ENCODE data around the gene NUDT4. TPM values are rescaled to one million over a fixed set of nuclear protein-coding genes. Genes with fewer than 3 reads are reported as not detected.
A peak's percentile ranks its signal among the peaks of the same experiment; 100 is the strongest.

Gene NUDT4
- total and polyA plus RNA-seq, 10 of the 15 experiments (the other 5 are each of a cell fraction or from before 2014, with no cell fraction given), result 26.6 to 91.6 (median 63.1) TPM

GRCh38 chr12:93377252-93378195, at the start of gene NUDT4 (continued):
- TF ChIP-seq ELK1 (IDR thresholded peaks at IDR 0.05; ENCODE audit: low read depth, low read length) (no peak), SRF (IDR thresholded peaks at IDR 0.05; ENCODE audit: low read depth in 2 of 2, low read length in 2 of 2) (no peak), FOXK2 (IDR thresholded peaks at IDR 0.05) (no peak), NFXL1 (IDR thresholded peaks at IDR 0.05; ENCODE audit: borderline replicate concordance) (no peak), NR2F1 (conservative IDR thresholded peaks at IDR 0.05) (no peak), EGR1 (IDR thresholded peaks at IDR 0.05; ENCODE audit: borderline replicate concordance in 1 of 2, low read depth in 2 of 2, low read length in 2 of 2) (peak in 1 of 2 experiments; percentile 85; a peak in 2 of 3 replicates), CEBPB (IDR thresholded peaks at IDR 0.05; ENCODE audit: borderline replicate concordance in 1 of 2, low read depth in 2 of 2, low read length in 2 of 2) (no peak), BRCA1 (IDR thresholded peaks at IDR 0.05; ENCODE audit: low read depth, low read length) (no peak), HDAC6 (IDR thresholded peaks at IDR 0.05; ENCODE audit: unreplicated experiment) (no peak), CHD2 (IDR thresholded peaks at IDR 0.05; ENCODE audit: borderline replicate concordance, low read depth, low read length) (no peak), PBX3 (IDR thresholded peaks at IDR 0.05; ENCODE audit: insufficient replicate concordance, low read depth, low read length) (no peak), SMAD5 (IDR thresholded peaks at IDR 0.05; ENCODE audit: low read depth) (peak; percentile 66; the same call in 1 of the 2 replicates), TCF3 (IDR thresholded peaks at IDR 0.05; ENCODE audit: borderline replicate concordance, insufficient read depth, low read depth, low read length) (no peak), PML (IDR thresholded peaks at IDR 0.05; ENCODE audit: low read length) (no peak; the same call in 1 of the 2 replicates), POLR2AphosphoS5 (IDR thresholded peaks at IDR 0.05; ENCODE audit: low read length) (peak; percentile 75), ZZZ3 (IDR thresholded peaks at IDR 0.05; ENCODE audit: control insufficient read depth, insufficient read length, low read depth) (no peak), CREB1 (IDR thresholded peaks at IDR 0.05; ENCODE audit: low read depth) (no peak), HDGF (IDR thresholded peaks at IDR 0.05) (0 out of 2 replicates have a peak, but pooled peaks have one; percentile 50), HDAC2 (IDR thresholded peaks at IDR 0.05) (no peak), ZNF207 (IDR thresholded peaks at IDR 0.05; ENCODE audit: borderline replicate concordance) (no peak), CREM (IDR thresholded peaks at IDR 0.05; ENCODE audit: low read depth) (no peak), YBX1 (IDR thresholded peaks at IDR 0.05) (no peak), BCLAF1 (IDR thresholded peaks at IDR 0.05) (no peak), IRF3 (IDR thresholded peaks at IDR 0.05) (no peak), SREBF2 (IDR thresholded peaks at IDR 0.05; ENCODE audit: low read length) (no peak)

All from GM12878 (cell line).